SK-N-SH treated with all-trans-retinoic acid at 6 μM for 48 hours (cell line): Measurements from ENCODE around the gene SCLT1.

Experiments used
- ARNTL ChIP-seq: fragments of 450-650 bp; formaldehyde crosslinking; IDR thresholded peaks from 2 replicates; pipeline ENCODE4 v1.5.0; 2020; ENCODE audit warnings: low read depth, mild to moderate bottlenecking, moderate library complexity, borderline replicate concordance
- CREB5 ChIP-seq: fragments of 250-450 bp; sonication (Bioruptor Pico); IDR thresholded peaks from 2 replicates; pipeline ENCODE4 v1.5.1; 2020; ENCODE audit warnings: low read depth, mild to moderate bottlenecking, moderate library complexity
- GLIS3 ChIP-seq: fragments of 250-450 bp; sonication (Bioruptor Pico); IDR thresholded peaks from 2 replicates; pipeline ENCODE4 v1.5.0; 2020; ENCODE audit warnings: mild to moderate bottlenecking, moderate library complexity
- ISL1 ChIP-seq: fragments of 250-450 bp; sonication (Bioruptor Pico); IDR thresholded peaks from 2 replicates; pipeline ENCODE4 v2.1.2; 2022; ENCODE audit warnings: mild to moderate bottlenecking, moderate library complexity
- OSR1 ChIP-seq: fragments of 250-450 bp; sonication (Bioruptor Pico); IDR thresholded peaks from 2 replicates; pipeline ENCODE4 v1.8.0; 2022; ENCODE audit warnings: moderate library complexity, mild to moderate bottlenecking, inconsistent platforms
- PATZ1 ChIP-seq: fragments of 250-450 bp; sonication (Bioruptor Pico); IDR thresholded peaks from 2 replicates; pipeline ENCODE4 v1.8.0; 2020; ENCODE audit warnings: mild to moderate bottlenecking, moderate library complexity, borderline replicate concordance
- RARB ChIP-seq: fragments of 250-450 bp; sonication (Bioruptor Pico); IDR thresholded peaks from 2 replicates; pipeline ENCODE4 v1.8.0; 2021; ENCODE audit warnings: mild to moderate bottlenecking, moderate library complexity
- TCF4 ChIP-seq: fragments of 250-450 bp; sonication (Bioruptor Pico); IDR thresholded peaks from 2 replicates; pipeline ENCODE4 v1.8.0; 2021; ENCODE audit warnings: mild to moderate bottlenecking, moderate library complexity, borderline replicate concordance
- TSHZ2 ChIP-seq: fragments of 250-450 bp; sonication (Bioruptor Pico); IDR thresholded peaks from 2 replicates; pipeline ENCODE4 v1.5.0; 2020; ENCODE audit warnings: mild to moderate bottlenecking, moderate library complexity
- ZC3H10 ChIP-seq: fragments of 250-450 bp; sonication (Bioruptor Pico); IDR thresholded peaks from 2 replicates; pipeline ENCODE4 v1.5.1; 2021; ENCODE audit warnings: mild to moderate bottlenecking, moderate library complexity
- ZFP3 ChIP-seq: fragments of 250-450 bp; sonication (Bioruptor Pico); IDR thresholded peaks from 2 replicates; pipeline ENCODE4 v1.5.0; 2020; ENCODE audit warnings: mild to moderate bottlenecking, moderate library complexity
- ZNF8 ChIP-seq: fragments of 450-650 bp; formaldehyde crosslinking; IDR thresholded peaks from 2 replicates; pipeline ENCODE4 v1.5.0; 2020; ENCODE audit warnings: mild to moderate bottlenecking, moderate library complexity

GRCh38 chr4:129109965-129110824, 16.9 kb upstream of the SCLT1 start:
- TF ChIP-seq CREB5 (CRISPR knock-in tag) (no peak), PATZ1 (CRISPR knock-in tag) (no peak), ISL1 (CRISPR knock-in tag) (no peak), ZFP3 (CRISPR knock-in tag) (no peak), TCF4 (CRISPR knock-in tag) (no peak), TSHZ2 (CRISPR knock-in tag) (no peak), RARB (CRISPR knock-in tag) (no peak), ARNTL (no peak), GLIS3 (CRISPR knock-in tag) (no peak), OSR1 (CRISPR knock-in tag) (no peak), ZC3H10 (CRISPR knock-in tag) (no peak), ZNF8 (CRISPR knock-in tag) (no peak)
